Urothelium cell line (cell line): ENCODE measurements around the gene C4A.
"Not testable (repeated sequence)": the region's sequence is repeated elsewhere in the genome, so short reads cannot be mapped to it uniquely, and the experiment has no call there.

Source experiments
- DNase-seq: peaks from one replicate; pipeline ENCODE4 v3.0.0; 2011; ENCODE audit warnings: low spot score, mixed read lengths
- FAIRE-seq: peaks from 2 replicates; lab custom pipeline; 2011; peaks lifted over from hg19 to GRCh38; lab: Jason Lieb, UNC

The C4A gene

GRCh38 chr6:31958741-31959739, 22.8 kb upstream of the C4A start, which contains the start of the genes NELFE and SKIC2:
TSS of gene NELFE (minus strand) at chr6:31958971. CDS start at chr6:31958446, 525 bp downstream.
TSS of gene SKIC2 (plus strand) at chr6:31959175. CDS start at chr6:31959193, 18 bp downstream.
- peak; percentile 94 for FAIRE-seq
- peak; percentile 99 for DNase-seq

GRCh38 chr6:31961616-31962015, 20.2 kb upstream of the C4A start:
- DNase-seq (no peak), FAIRE-seq (no peak)

GRCh38 chr6:31963921-31964320, 17.9 kb upstream of the C4A start:
- DNase-seq (no peak), FAIRE-seq (no peak)

GRCh38 chr6:31965700-31966099, 16.2 kb upstream of the C4A start:
- FAIRE-seq, result no peak

GRCh38 chr6:31966506-31966905, 15.4 kb upstream of the C4A start:
- DNase-seq (no peak), FAIRE-seq (no peak)

More at GRCh38 chr6:31965700-31966099, 16.2 kb upstream of the C4A start:
- no peak for DNase-seq

GRCh38 chr6:31966997-31967925, 14.6 kb upstream of the C4A start:
- FAIRE-seq, result no peak
- DNase-seq, result no peak

GRCh38 chr6:31967926-31968320, 13.9 kb upstream of the C4A start:
- DNase-seq (no peak), FAIRE-seq (no peak)

- DNase-seq (no peak), FAIRE-seq (no peak)
Observed at GRCh38 chr6:31968326-31968725, 13.5 kb upstream of the C4A start.

GRCh38 chr6:31968791-31969711, 12.8 kb upstream of the C4A start:
- FAIRE-seq (no peak), DNase-seq (no peak)

GRCh38 chr6:31969712-31970603, 11.9 kb upstream of the C4A start:
- no peak for FAIRE-seq
- DNase-seq, result no peak

- no peak for FAIRE-seq
- DNase-seq, result no peak
Observed at GRCh38 chr6:31970604-31971271, 11.1 kb upstream of the C4A start.

- no peak for FAIRE-seq
- peak; percentile 31 for DNase-seq
Observed at GRCh38 chr6:31971279-31971992, 10.4 kb upstream of the C4A start.

- DNase-seq (peak; percentile 98), FAIRE-seq (peak; percentile 86)
Observed at GRCh38 chr6:31971993-31972708, 9.7 kb upstream of the C4A start, which contains the start of gene DXO. TSS of gene DXO (minus strand) at chr6:31972138. CDS start at chr6:31971675, 463 bp downstream.

GRCh38 chr6:31972709-31973350, 9.0 kb upstream of the C4A start:
- FAIRE-seq, result no peak
- DNase-seq, result no peak

GRCh38 chr6:31976065-31976464, 5.8 kb upstream of the C4A start:
- DNase-seq, FAIRE-seq: not testable (repeated sequence)

- FAIRE-seq (no peak), DNase-seq (no peak)
Observed at GRCh38 chr6:31977816-31978431, 3.9 kb upstream of the C4A start.
